HG02973 (cell line): ENCODE results near the gene FN1.

Experiments used
- ATAC-seq: cut with Tn5 transposase; IDR thresholded peaks from one replicate; pipeline ENCODE4 v1.9.1; 2021; ENCODE audit warnings: moderate library complexity; ENCODE audit not compliant: unreplicated experiment

Gene FN1

DNA sequence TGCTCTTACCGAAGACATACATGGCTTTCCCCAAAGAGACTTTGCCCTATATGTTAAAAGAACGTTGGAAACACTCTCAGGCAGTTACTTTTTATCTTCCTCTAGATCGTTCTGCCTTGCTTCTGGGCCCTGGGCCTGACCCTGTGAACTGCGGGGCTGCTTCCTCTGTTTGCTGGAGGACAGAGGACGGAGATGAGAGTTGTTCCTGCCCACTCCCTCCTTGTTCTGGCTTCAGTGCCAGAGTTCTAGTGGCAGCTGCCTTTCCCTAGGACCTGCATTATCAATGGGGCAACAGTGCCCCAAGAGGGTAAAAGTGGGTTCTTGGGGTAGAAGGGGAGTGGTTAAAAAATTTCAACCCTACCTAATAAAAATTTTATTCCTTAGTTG, 6.5 kb upstream of the FN1 start:
- no peak for ATAC-seq

DNA sequence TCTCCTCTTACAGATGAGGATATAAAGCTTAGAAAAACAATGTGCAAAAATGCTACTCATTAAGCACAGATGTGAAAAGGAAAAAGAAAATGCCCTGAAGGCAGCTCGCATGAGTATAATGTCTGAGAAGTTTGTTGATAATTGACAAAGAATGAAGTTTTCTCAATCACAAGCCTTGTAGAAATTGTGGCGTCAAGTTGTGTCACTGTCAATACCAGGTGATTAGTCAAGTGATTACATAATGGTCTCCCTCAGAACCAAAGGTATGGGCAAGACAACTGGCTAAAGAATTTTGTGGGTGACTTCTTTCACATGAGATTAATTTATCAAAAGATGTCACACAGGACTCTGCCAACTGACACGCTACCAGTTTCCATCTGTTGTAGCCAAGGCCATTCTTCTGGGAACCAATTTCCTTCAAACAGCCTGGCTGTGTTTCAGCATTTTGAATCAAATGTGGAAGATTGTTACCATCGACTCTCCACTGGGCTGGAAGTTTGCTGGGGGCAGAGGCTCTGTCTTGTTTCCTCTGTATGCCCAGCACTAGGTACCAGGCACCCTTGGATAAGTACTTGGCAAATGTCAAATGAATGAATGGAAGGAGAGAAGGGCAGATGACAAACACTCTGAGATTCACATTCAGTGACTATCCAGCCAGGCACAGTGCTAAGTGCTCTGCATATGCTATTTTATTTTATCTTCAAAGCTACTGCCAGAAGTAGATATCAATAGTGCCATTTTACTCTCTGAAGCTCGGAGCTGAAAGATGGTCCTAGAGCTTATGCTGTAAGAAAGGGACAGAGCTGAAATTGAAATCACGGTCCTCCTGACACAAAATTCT, 5.9 kb upstream of the FN1 start:
- ATAC-seq: no peak

DNA sequence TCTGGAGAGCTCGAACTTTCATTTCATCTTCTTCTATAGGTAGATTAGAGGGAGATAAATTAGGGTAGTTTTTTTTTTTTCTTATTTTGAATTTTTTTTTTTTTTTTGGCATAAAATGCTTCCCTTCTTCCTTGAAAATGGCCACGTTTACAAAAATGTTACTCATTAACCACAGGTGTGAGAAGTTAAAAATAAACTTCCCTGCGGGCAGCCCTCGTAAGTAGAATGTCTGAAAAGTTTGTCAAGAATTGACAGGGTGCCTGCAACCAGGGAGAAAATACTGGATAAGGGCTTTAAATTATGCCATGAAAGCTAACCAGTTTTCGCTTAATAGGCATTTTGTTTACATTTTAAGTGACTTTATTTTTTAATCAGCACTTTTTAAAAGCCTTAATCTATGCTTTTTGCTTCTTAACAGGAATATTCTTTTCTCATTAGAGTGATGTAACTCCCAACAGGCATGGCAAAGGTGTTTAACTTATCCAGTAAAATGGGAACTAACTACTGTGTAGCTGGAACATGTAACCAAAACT, 4.2 kb upstream of the FN1 start:
- ATAC-seq: no peak

DNA sequence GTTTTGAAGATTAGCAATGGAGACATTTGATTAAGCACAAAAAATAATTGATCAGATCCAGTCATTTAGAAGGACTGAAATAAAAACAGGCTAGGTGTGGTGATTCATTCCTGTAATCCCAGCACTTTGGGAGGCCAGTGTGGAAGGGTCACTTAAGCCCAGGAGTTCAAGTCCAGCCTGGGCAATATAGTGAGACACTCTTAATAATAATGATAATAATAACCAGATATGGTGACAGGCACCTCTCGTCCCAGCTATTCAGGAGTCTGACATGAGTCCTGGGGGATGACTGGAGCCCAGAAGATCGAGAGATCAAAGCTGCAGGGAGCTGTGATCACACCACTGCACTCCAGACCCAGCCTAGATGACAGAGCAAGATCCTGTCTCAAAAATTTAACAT, 3.5 kb upstream of the FN1 start:
- no peak for ATAC-seq

DNA sequence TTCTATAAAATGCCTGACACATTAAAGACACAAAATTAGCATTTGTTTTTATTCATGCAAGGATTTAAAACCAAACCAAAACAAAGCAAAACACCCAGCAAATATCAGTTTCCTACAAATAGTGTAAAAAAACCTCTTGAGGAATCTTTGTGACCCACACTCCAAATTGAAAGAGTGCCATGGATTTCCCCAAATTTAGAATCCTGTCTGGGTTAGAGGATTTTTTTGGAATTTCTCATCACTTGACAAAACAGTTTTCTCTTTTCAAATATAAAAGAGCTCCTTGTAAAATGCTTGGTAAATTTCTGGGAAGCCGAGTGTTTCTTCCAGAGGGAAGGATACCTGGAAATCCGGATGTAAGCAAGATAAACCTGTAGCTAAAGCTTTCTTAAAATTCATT, 1.7 kb upstream of the FN1 start:
- no peak for ATAC-seq

DNA sequence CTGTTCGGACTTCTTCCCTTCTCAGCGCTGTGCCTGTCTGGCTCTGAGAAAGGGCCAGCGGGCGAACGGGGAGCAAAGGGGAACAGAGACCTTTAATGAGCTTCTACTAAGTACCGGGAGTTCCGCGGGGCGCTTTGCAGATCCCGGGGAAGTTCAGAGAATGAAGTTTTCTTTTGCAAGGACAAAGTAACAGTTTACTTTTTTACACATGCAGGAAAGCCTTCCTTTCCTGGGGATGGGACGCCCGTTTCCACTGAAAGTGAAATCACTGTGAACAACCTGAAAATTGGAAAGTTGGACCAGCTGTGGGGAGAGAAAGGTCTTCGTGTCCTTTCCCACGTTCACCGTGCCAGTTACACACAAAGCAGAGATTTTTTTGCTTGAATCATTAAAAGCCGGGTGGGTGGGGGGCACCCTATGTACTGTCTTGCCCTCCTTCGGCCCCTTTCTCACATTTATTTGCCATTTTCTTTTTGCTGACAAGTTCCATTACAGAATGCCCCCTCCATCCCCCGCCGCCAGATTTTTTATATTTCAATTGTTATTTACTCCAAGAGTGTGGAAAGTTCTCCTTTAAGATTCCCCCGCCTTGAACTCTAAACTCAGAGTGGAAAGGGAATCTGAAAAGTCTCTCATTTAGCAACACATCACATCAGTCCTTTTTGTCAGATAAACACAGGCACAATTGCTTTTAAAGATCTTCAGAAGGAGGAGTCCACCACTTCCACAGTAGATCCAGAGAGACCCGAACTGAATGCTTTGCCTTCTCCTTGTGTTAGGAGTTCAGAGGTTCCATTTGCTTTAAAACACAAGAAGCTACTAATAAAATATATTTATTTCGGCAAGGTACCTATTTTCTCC, 1.1 kb upstream of the FN1 start:
- peak; percentile 19 for ATAC-seq

DNA sequence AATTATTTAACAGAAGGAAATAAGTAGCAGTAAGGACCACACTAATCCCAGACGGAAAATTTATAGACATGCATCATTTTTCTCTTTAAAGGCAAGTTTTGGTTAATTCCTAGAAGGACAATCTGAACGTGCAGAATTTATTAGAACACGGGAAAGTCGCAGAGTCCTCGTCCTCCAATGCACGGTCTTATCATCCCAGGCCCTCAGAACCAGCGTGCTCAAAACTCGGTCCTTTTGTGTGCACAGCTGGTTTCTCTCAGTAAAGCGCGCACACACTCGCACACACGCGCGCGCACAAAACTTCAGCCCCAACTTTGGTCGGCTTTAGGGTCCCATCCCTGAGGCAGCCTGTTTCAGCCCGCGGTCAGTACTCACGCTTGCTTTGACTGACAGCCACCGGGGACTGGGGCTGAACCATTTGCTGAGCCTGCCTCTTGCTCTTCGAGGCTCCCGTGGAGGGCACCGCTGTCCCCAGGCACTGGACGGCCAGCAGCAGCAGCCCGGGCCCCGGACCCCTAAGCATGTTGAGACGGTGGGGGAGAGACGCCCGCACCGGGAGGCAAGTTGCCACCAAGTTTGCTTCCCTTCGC, 493 bp downstream of the FN1 start:
- peak; percentile 35 for ATAC-seq

DNA sequence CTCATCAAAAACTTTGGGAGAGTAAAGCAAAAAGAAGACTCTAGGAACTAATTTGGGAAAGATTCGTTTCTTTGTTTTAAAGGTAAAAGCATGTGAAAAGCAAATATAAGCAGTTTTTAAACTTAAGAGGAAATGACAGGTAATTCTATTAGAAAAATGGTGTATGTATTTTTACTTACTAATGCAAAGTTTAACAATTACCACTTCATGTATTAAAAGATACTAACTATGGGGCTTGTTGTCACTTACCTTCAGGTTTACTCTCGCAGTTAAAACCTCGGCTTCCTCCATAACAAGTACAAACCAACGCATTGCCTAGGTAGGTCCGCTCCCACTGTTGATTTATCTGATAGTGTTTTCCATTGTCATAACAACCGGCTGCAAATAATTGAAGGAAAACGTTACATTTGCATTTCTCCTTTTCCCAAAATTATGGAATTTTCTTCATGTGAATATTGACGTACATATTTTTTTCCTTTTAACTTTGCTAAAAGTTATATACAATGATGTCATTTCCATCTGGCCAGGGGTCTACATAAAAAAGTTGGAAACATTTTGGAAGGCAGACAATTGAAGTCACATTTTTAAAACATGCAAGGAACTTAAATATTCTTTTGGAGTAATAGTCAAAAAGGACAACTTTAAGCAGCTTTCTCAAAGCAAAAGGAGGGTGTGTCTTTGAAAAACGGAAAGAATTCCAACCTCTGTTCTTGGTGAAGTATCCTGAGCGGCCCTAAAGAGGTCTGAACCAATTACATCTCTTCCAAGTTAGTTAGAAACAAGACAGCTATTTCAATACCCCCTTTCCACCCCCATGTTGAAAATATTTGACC, 1.2 kb downstream of the FN1 start:
- no peak for ATAC-seq

DNA sequence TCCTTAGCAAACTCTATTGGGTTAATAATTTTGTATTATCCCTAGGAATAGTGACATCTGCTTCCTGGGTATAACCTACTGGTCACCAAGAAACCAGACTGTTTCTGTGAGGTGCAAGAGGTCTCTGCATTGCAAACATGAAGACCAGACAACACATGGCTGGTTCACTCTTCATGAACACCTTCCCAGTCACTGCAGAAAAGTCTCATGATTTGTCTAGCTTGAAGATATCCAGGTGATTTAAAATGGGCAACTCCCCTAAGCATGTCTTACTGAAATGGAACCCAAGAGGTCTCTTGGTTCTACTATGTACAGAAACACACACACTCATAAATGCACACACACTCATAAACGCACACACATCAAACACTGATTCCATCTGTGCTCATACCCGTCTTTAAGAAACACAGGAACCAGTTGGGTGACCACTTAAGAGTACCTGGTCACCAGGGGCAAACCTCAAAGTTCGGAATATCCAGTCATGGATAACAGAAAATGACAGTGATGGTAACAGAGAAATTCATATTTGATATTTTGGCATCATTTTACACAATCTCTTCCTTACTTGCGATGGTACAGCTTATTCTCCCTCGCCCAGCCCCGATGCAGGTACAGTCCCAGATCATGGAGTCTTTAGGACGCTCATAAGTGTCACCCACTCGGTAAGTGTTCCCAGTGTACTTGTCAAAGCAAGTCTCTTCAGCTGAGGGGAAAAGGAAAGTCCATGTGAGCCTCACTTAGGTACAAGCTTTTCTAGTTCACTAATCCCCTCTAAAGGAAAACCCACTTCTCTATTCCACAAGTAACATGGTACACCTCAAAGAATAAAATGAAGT, 2.9 kb downstream of the FN1 start:
- no peak for ATAC-seq

DNA sequence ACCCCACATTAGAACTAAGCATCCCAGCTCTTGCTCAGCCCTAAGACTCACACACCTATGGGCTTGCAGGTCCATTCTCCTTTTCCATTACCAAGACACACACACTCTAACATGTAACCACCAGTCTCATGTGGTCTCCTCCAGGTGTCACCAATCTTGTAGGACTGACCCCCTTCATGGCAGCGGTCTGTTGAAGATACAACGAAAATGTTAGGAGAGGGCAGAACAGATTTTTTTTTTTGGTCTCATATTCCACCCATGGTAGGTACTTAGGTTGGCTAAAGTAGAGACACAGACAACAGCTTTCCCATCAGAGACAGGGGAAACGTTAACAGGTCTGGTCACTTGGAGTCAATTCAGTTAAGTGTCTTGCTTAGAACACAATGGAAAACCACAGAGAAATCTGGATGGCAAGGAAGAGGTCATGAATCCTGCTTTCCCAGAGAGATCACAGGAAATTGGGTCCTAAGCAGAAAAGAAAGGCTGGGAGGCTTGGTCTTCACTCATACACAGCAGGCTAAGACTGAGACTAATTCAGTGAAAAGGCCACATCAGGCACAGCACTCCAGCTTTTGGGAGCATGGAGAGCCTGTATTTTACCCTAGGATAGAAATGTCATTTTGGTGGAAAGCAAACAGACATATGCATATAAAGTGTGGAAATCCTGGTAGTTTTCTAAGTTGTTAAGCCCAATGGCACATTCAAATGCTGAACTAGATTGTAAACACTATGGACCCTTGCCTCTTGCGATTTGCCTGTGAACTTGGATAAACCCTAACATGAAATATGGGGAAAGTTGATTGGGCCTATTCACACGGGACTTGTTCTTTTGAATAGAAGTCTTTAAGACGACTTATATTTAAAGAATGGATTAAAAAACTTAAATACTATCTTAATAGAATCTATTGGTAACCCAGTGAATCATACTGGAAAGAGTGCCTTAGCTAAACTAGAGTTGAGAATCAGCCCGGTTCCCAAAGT, 3.8 kb downstream of the FN1 start:
- ATAC-seq: no peak

DNA sequence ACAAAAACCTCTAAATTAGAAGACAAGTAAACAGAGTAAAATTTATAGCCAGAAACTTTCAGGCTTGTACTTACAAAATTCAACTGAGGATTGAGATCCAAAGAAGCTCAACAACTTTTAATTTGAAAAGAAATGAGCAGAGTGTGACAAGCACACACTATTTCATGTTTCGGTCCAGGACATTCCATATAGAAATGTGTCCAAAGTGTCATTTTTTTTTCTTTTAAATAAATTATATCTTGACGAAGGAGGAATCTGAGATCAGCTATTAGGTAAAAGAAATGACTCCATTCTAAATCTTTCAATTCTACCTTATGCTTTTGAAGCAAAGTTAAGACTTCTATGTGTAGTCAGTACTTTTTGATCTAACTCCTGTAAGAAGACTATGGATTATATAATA, 4.6 kb downstream of the FN1 start:
- ATAC-seq: no peak

DNA sequence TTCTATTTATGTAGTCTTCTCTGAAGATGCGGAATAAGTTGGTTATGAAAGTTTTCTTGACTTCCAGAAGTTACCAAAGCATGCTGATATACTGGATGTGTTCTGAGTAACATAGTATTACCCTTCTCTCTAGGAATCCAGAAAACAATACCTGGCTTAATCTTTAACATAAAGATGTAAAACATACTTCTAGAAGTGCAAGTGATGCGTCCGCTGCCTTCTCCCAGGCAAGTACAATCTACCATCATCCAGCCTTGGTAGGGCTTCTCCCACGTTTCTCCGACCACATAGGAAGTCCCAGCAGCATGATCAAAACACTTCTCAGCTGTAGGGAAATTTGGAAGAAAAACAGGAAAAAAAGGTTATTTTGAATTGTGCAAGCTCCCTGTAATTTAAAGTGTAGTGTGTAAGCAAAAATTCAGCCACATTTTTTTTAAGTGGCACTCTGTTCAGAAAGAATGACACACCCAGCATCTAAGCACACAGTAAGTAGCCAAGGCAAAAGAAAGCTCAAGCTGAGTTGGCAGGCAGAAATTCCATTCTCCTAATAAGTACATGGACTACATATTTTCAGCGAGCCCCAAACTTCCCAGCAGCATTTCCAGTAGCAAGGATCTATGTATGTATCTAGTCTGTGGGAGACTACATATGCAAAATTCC, 5.2 kb downstream of the FN1 start:
- ATAC-seq: no peak

DNA sequence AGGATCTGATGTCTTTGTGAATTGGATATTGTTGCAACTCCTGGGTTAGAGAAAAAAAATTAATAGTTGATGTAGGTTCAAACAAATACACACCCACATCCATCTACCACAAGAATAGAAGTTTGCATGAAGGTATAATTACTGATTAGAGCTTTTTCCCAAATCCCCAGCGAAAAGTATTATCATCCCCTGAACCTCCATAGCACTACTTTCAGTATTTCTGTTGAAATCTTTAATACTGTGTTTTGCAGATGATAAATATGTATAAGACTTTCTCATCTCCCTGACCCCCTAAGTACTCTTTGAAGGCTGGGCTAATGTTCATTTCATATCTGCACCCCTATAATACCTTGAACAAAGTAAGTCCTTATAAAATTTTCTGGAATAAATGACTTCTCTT, 6.4 kb downstream of the FN1 start:
- no peak for ATAC-seq

DNA sequence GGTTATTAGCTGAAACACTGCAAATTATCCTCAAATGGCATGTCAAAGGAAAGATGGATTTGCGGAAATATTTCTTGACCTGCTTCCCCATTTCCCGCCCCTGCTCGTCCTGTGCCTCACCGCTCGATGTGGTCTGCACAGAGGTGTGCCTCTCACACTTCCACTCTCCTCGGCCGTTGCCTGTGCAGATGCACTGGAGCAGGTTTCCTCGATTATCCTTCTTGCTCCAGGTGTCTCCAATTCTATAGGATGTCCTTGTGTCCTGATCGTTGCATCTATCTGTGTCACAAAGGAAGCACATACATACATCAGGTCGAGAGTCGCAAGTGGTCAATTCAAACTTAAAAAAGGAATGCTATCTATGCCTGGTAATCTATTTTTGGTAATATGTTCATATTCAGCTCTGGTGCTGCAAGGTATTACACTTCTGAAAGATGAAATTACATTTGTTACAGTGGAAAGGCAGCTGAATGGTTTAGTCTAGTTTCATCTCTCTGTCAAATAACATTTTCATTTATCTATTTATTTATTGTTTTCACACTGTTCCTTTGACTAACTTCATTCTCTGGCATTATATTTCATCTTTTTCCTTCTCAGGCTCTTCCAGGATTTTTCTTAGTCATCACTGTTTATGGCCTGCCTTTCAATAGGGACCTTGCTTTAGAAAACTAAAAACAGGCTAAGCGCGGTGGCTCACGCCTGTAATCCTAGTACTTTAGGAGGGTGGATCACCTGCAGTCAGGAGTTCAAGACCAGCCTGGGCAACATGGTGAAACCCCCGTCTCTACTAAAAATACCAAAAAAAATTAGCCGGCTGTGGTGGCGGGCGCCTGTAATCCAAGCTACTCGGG, 7.6 kb downstream of the FN1 start:
- no peak for ATAC-seq

DNA sequence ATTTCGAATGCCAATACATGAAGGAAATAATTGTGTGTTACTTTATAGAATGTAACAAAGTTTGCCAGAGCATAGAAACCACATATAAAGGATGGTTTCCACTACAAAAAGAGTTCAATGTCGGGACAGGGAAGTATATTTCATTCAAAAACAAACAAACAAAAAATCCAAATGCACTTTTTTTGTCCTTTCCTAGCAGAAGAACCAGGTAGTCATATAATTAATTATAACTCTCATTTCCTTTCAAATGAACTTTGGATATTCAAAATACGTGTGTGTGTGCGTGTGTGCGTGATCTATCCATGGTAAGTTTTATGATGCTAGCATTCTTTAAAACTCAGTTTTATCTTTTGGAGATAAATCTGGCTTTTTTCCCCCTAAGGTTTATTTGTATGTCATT, 8.3 kb downstream of the FN1 start:
- ATAC-seq: no peak

DNA sequence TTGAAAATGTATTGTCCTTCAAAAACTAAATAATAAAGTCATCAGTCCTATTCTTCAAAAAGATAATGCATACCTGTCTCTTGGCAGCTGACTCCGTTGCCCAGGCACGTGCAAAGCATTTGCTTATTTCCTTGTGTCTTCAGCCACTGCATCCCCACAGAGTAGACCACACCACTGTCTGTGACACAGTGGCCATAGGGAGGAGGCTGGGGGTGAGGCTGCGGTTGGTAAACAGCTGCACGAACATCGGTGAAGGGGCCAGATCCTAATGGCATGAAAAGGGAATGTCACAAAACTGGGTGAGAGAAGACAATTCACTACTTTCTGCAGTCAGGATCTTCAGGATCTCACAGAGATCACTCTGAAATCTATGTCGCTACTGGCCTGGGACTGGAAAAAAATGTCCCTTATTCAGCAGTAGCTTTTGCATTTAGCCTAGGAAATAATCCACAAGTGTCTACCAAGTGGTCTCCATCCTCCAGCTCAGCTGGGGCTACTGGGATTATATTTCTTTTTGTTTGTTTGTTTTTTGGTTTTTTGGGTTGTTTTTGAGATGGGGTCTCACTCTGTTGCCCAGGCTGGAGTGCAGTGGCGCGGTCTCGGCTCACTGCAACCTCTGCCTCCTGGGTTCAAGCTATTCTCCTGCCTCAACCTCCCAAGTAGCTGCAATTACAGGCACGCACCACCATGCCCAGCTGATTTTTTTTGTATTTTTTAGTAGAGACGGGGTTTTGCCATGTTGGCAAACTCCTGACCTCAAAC, 10.7 kb downstream of the FN1 start:
- ATAC-seq: no peak
